ENCODE measurements around the gene ARGFX.
A peak's percentile ranks its signal among the peaks of the same experiment; 100 is the strongest.
"Not testable (repeated sequence)": the region's sequence is repeated elsewhere in the genome, so short reads cannot be mapped to it uniquely, and the experiment has no call there.

The ARGFX gene

GRCh38 chr3:121592856-121593702 is 25.3 kb downstream of the ARGFX start, which contains the start of gene FBXO40:
FBXO40 (plus strand) TSS chr3:121593379; CDS start chr3:121620576, 27,197 bp downstream.
- no peaks in the 10 kb centered on the region for H3K9me3 ChIP-seq (ENCODE audit: control insufficient read depth, insufficient read depth, low read length)
- H3K4me2 ChIP-seq (ENCODE audit: low read length), result peak within 1 kb of the TSS; percentile 49
- no peaks in the 10 kb centered on the region for H3K27me3 ChIP-seq (ENCODE audit: control insufficient read depth, low read length)
- no peak within 1 kb of the TSS for H3K27ac ChIP-seq (ENCODE audit: low read depth, low read length)
- TF ChIP-seq CTCF (IDR thresholded peaks at IDR 0.05; ENCODE audit: low read depth, low read length, poor library complexity, severe bottlenecking) (no peak), EZH2phosphoT487 (IDR thresholded peaks at IDR 0.05; ENCODE audit: borderline replicate concordance, low read length) (no peak)
- peak within 1 kb of the TSS; percentile 31 for H3K4me3 ChIP-seq (ENCODE audit: low read length)
- peaks cover 20% of the 10 kb centered on the region for H3K4me1 ChIP-seq (ENCODE audit: control insufficient read depth, low read length)
- H3K79me2 ChIP-seq (ENCODE audit: control insufficient read depth, low read length), result no peaks in the 10 kb centered on the region
- H3K36me3 ChIP-seq (ENCODE audit: control insufficient read depth, low read length), result no peaks in the 10 kb centered on the region
- no peaks in the 10 kb centered on the region for H3K9me2 ChIP-seq (replicated peaks; ENCODE audit: control insufficient read depth, low read length)
- H4K20me1 ChIP-seq (ENCODE audit: control insufficient read depth, insufficient read depth, low read depth, low read length), result no peaks in the 10 kb centered on the region
- no peaks in the 10 kb centered on the region for H3F3A ChIP-seq (ENCODE audit: control insufficient read depth, insufficient read depth)

- not testable (repeated sequence) for H3K9me2 ChIP-seq (replicated peaks; ENCODE audit: control insufficient read depth, low read length); H3K79me2 ChIP-seq (ENCODE audit: control insufficient read depth, low read length); H4K20me1 ChIP-seq (ENCODE audit: control insufficient read depth, insufficient read depth, low read depth, low read length); H3K9me3 ChIP-seq (ENCODE audit: control insufficient read depth, insufficient read depth, low read length); H3K27me3 ChIP-seq (ENCODE audit: control insufficient read depth, low read length); H3K27ac ChIP-seq (ENCODE audit: low read depth, low read length); H3F3A ChIP-seq (ENCODE audit: control insufficient read depth, insufficient read depth); H3K36me3 ChIP-seq (ENCODE audit: control insufficient read depth, low read length)
- Histone ChIP-seq H3K4me3 (ENCODE audit: low read length) (peak overlapping the region; percentile 31), H3K4me2 (ENCODE audit: low read length) (peak overlapping the region; percentile 49), H3K4me1 (ENCODE audit: control insufficient read depth, low read length) (peaks cover 20% of the 10 kb centered on the region)
Observed at GRCh38 chr3:121593806-121594205, 26.1 kb downstream of the ARGFX start.

DNA sequence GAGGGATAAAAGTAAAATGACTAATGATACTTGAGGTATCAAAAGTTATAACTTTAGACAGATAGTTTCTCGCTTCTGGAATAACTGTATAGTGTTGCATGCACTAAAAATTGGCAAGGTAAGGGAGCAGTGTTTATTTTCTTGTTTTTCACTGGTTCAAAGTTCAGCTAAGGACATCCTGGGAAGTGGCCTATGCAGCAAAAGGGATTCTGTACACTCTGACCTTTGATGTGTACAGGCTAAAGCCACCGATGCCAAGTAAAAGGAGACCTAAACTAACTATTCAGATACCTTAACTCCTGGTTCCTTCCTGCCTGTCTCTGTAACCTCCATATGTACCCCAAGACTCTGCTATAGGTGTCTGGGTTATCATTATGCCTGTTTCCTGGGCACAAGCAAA is 27.1 kb downstream of the ARGFX start:
- no peaks in the 10 kb centered on the region for H4K20me1 ChIP-seq (ENCODE audit: control insufficient read depth, insufficient read depth, low read depth, low read length)
- H3K4me2 ChIP-seq (ENCODE audit: low read length), result no peak overlapping the region
- no peak overlapping the region for H3K4me3 ChIP-seq (ENCODE audit: low read length)
- H3K9me2 ChIP-seq (replicated peaks; ENCODE audit: control insufficient read depth, low read length), result no peaks in the 10 kb centered on the region
- no peaks in the 10 kb centered on the region for H3K79me2 ChIP-seq (ENCODE audit: control insufficient read depth, low read length)
- H3K9me3 ChIP-seq (ENCODE audit: control insufficient read depth, insufficient read depth, low read length), result no peaks in the 10 kb centered on the region
- no peaks in the 10 kb centered on the region for H3K36me3 ChIP-seq (ENCODE audit: control insufficient read depth, low read length)
- no peaks in the 10 kb centered on the region for H3K27me3 ChIP-seq (ENCODE audit: control insufficient read depth, low read length)
- TF ChIP-seq EZH2phosphoT487 (IDR thresholded peaks at IDR 0.05; ENCODE audit: borderline replicate concordance, low read length) (no peak), CTCF (IDR thresholded peaks at IDR 0.05; ENCODE audit: low read depth, low read length, poor library complexity, severe bottlenecking) (no peak)
- H3K27ac ChIP-seq (ENCODE audit: low read depth, low read length), result no peak overlapping the region
- H3F3A ChIP-seq (ENCODE audit: control insufficient read depth, insufficient read depth), result no peaks in the 10 kb centered on the region
- H3K4me1 ChIP-seq (ENCODE audit: control insufficient read depth, low read length), result peaks cover 20% of the 10 kb centered on the region

DNA sequence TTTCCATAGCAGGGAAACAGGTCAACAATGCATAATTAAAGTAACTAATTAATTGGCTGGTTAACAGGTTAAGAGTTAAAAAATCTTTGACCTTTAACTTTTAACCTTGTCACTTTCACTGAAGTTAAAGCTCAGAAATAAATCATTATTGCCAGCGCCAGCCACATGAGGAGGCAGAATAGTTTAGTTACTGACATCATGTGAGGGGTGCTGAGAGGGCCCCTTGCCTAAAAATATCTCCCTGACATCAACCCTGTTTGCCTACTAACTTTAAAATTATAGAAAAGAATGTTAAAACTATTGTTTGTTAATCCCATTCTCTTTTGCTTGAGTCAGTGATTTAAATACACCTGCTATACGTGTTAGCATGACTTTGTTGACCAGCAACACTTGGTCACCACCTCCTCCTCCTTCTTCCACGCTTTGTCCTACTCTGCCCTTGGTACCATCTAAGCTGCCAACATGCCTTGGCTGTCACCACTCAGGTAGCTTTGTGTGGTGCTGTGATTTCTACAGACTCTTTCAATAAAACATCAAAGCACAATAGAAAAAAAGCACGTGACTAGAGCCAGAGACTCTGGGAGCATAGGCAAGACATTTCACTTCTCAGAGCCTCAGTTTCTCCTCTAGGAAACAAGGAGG is 28.1 kb downstream of the ARGFX start:
- Histone ChIP-seq H3K27ac (ENCODE audit: low read depth, low read length) (no peak overlapping the region), H4K20me1 (ENCODE audit: control insufficient read depth, insufficient read depth, low read depth, low read length) (no peaks in the 10 kb centered on the region), H3K36me3 (ENCODE audit: control insufficient read depth, low read length) (no peaks in the 10 kb centered on the region), H3K27me3 (ENCODE audit: control insufficient read depth, low read length) (no peaks in the 10 kb centered on the region), H3K4me3 (ENCODE audit: low read length) (no peak overlapping the region), H3K79me2 (ENCODE audit: control insufficient read depth, low read length) (no peaks in the 10 kb centered on the region), H3K9me2 (replicated peaks; ENCODE audit: control insufficient read depth, low read length) (no peaks in the 10 kb centered on the region), H3K4me2 (ENCODE audit: low read length) (no peak overlapping the region), H3F3A (ENCODE audit: control insufficient read depth, insufficient read depth) (no peaks in the 10 kb centered on the region), H3K4me1 (ENCODE audit: control insufficient read depth, low read length) (peaks cover 20% of the 10 kb centered on the region), H3K9me3 (ENCODE audit: control insufficient read depth, insufficient read depth, low read length) (no peaks in the 10 kb centered on the region)
- TF ChIP-seq CTCF (IDR thresholded peaks at IDR 0.05; ENCODE audit: low read depth, low read length, poor library complexity, severe bottlenecking), result no peak
- TF ChIP-seq EZH2phosphoT487 (IDR thresholded peaks at IDR 0.05; ENCODE audit: borderline replicate concordance, low read length), result no peak
